Measurements from ENCODE around the gene BSX.

Gene BSX

DNA sequence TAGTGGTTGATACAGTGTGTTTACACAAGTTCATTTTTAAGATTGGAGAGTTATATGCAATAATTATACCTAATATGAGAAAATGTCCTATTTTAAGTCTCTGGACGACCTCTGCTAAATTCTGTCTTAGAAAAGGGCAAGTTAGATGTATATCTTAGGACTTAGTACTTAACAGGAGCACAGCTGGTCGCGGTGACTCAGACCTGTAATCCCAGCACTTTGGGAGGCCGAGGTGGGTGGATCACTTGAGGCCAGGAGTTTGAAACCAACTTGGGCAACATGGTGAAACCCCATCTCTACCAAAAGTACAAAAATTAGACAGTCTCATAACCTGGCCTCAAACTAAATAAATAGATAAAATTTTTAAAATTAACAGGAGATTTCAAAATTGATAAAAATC is 27.2 kb downstream of the BSX start:
- DNase-seq (ENCODE audit: low read depth): no peak

DNA sequence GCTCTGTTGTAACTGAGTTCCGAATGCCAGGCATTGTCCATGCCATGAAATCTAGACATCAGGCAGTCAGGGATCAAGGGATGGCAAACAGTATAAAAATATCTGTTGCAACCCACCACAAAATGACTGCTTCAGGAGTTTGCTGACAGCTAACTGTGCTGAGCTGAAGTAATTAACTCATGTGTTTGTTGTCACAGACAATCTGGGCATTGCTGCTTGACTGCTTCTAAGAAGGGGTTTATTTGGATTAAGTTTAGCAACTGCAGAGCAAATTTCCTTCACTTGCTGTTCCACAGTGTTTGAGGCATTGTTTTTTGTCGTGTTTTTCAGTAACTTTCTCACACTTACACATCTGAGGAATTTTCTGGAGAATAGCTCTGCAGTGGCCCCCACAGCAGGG is 30.4 kb downstream of the BSX start:
- DNase-seq (ENCODE audit: low read depth): no peak

DNA sequence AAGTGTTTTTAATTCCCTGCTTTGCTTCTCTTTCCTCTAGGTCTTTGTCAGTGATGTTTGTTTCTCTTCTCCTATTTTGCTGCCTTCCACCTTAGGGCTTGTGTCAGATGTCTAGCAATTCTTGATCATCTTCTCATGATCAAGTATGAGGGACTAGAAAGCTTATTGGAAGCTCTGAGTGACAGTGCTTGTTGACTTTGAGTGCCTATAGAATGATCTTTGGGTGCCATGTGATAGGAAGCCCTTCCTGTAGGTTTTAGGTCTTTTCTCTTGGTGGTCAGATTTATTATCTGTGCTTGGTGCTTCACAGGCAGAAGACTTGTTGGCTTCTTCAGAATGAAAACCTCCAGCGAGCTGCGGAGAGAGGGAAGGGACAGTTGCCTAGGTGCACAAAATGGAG is 43.1 kb downstream of the BSX start:
- no peak for DNase-seq (ENCODE audit: low read depth)

DNA sequence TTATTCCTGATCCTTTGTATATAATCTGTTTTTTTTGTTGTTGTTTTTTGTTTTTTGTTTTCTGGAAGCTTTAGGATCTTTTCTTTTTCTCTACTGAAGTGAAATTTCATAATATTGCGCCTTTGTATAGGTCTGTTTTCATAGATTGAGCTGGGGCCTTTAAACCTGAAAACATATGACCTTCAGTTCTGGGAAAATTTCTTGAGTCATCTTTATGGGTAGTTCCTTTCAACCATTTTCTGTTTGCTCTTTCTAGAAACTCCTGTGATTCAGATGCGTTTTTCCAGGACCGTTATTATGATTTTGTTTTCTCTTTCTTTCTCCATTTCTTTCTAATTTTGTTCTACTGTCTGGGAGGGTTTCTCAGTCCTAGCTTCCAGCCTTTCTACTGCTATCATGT is 43.7 kb downstream of the BSX start:
- no peak for DNase-seq (ENCODE audit: low read depth)

DNA sequence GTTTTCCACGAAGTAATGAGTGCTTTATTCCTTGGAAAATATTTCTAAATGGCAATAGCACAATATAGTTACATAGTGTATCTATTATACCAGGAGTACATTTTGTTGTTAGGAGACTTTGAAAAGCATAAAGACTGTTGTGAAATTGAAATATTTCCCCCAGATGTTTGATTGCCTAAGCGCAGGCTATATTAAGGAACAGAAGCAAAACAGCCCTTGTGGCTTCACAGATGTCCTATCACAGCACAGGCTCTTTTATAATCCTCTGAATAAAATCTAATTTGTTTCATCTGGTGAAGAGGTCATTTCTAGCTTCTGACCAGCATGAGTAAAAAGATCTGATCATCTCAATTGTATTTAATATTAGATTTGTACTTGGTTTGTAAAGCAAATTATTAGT is 48.2 kb downstream of the BSX start:
- no peak for DNase-seq (ENCODE audit: low read depth)

- no peak for DNase-seq (ENCODE audit: low read depth)
These were observed 50.1 kb downstream of the BSX start for GRCh38 chr11:122931510-122931909.
